HCT116 (cell line): ENCODE data around the gene ENTPD3. TPM values are rescaled to one million over a fixed set of nuclear protein-coding genes. Genes with fewer than 3 reads are reported as not detected.

Source experiments
- ATAC-seq: fragments of 200-7000 bp; cut with Tn5 transposase; 2 replicates; pipeline ENCODE4 v1.9.1; 2020; ENCODE audit warnings: mild to moderate bottlenecking, moderate library complexity
- BruUV-seq: library from RNA; stranded (reverse); fragments of 400-500 nt; replicated peaks from 2 replicates; lab custom pipeline; 2021; lab: Mats Ljungman, UMichigan
- CTCF ChIA-PET: fragments of 300-600 bp; sonication (Branson Sonifier 250); formaldehyde crosslinking; loops from one replicate; lab custom pipeline; 2021; ENCODE audit warnings: antibody characterized with exemption; lab: Charles Lee
- POLR2A ChIA-PET: fragments of 300-600, 350-600 bp; sonication (Branson Sonifier 250); formaldehyde crosslinking; loops from one replicate; lab custom pipeline; 2021; ENCODE audit warnings: antibody characterized with exemption; lab: Charles Lee
- RAD21 ChIA-PET, 2 experiments: fragments of 300-600 bp; sonication (Branson Sonifier 250); formaldehyde crosslinking; loops; one replicate each; lab custom pipeline; 2023; ENCODE audit warnings: low total read pairs in 2 of 2; ENCODE audit not compliant: uncharacterized antibody in 2 of 2, unreplicated experiment in 2 of 2, low non-redundant PET in 1 of 2; lab: Charles Lee
- DNase-seq: peaks from one replicate; pipeline ENCODE4 v3.0.0-alpha.2; 2010; ENCODE audit warnings: low read depth, low spot score
- H2AFZ ChIP-seq: fragments of 200-600 bp; shearing (Covaris generic), sonication (generic); 2 replicates; pipeline ENCODE4 v1.6.1; 2017; ENCODE audit warnings: low read depth, mixed run types, mixed read lengths, antibody characterized with exemption, low read length; ENCODE audit not compliant: poor library complexity, severe bottlenecking
- H3K27ac ChIP-seq: 2 replicates; pipeline ENCODE4 v1.5.1; 2012; ENCODE audit warnings: low read depth, low read length
- H3K27me3 ChIP-seq: fragments of 200-600 bp; sonication (generic); 2 replicates; pipeline ENCODE4 v1.6.1; 2016; ENCODE audit warnings: mixed run types, low read length, mixed read lengths; ENCODE audit not compliant: insufficient read depth
- H3K36me3 ChIP-seq, 2 experiments: fragments of 200-500 bp in 1 of 2; fragments of 200-600 bp in 1 of 2; sonication (Bioruptor generic) in 1 of 2; sonication (generic) in 1 of 2; 2 replicates each; pipeline versions ENCODE4 v1.5.1 to v1.6.1; 2014 to 2016; ENCODE audit warnings: low read length in 2 of 2, inconsistent platforms in 1 of 2, mixed read lengths in 1 of 2, mixed run types in 1 of 2; ENCODE audit not compliant: insufficient read depth in 2 of 2, control insufficient read depth in 1 of 2
- H3K4me1 ChIP-seq, 2 experiments: fragments of 200-600 bp in 1 of 2; sonication (generic) in 1 of 2; 2 replicates each; pipeline versions ENCODE4 v1.5.1 to v1.6.1; 2012 to 2017; ENCODE audit warnings: low read length in 2 of 2, inconsistent platforms in 1 of 2, mild to moderate bottlenecking in 1 of 2, mixed read lengths in 1 of 2, mixed run types in 1 of 2, moderate library complexity in 1 of 2; ENCODE audit not compliant: insufficient read depth in 2 of 2, control insufficient read depth in 1 of 2
- H3K4me2 ChIP-seq: fragments of 200-600 bp; sonication (generic); 2 replicates; pipeline ENCODE4 v1.6.1; 2017; ENCODE audit warnings: mixed run types, low read length, mixed read lengths
- H3K4me3 ChIP-seq, 2 experiments: fragments of 200-600 bp in 1 of 2; sonication (generic) in 1 of 2; replicated peaks in 1 of 2; 2 replicates each; pipeline ENCODE4 v1.5.1; 2011 to 2016; ENCODE audit warnings: low read length in 2 of 2, control low read depth in 1 of 2, low read depth in 1 of 2, mild to moderate bottlenecking in 1 of 2, mixed read lengths in 1 of 2, mixed run types in 1 of 2
- H3K79me2 ChIP-seq: fragments of 200-600 bp; sonication (generic); 2 replicates; pipeline ENCODE4 v1.6.1; 2017; ENCODE audit warnings: mild to moderate bottlenecking, mixed run types, low read length, moderate library complexity, mixed read lengths; ENCODE audit not compliant: insufficient read depth
- H3K9ac ChIP-seq: fragments of 200-600 bp; sonication (generic); 2 replicates; pipeline ENCODE4 v1.6.1; 2016; ENCODE audit warnings: low read length, mixed read lengths
- H3K9me2 ChIP-seq: fragments of 200-600 bp; sonication (generic), shearing (Covaris generic); 2 replicates; pipeline ENCODE4 v1.6.1; 2017; ENCODE audit warnings: mixed run types, mild to moderate bottlenecking, moderate library complexity; ENCODE audit not compliant: insufficient read depth
- H3K9me3 ChIP-seq, 2 experiments: fragments of 200-500 bp in 1 of 2; fragments of 200-600 bp in 1 of 2; sonication (Bioruptor generic) in 1 of 2; sonication (generic) in 1 of 2; 2 replicates each; pipeline ENCODE4 v1.6.1; 2014 to 2017; ENCODE audit warnings: low read length in 2 of 2, mixed read lengths in 2 of 2, inconsistent platforms in 1 of 2, low read depth in 1 of 2, mild to moderate bottlenecking in 1 of 2, mixed run types in 1 of 2, moderate library complexity in 1 of 2; ENCODE audit not compliant: control insufficient read depth in 1 of 2, insufficient read depth in 1 of 2
- H4K20me1 ChIP-seq: fragments of 200-600 bp; sonication (generic), shearing (Covaris generic); 2 replicates; pipeline ENCODE4 v1.6.1; 2017; ENCODE audit warnings: mixed run types, mild to moderate bottlenecking, moderate library complexity; ENCODE audit not compliant: insufficient read depth
- CTCF ChIP-seq, 3 experiments: fragments of 200-600 bp in 1 of 3; sonication (generic) in 1 of 3; IDR thresholded peaks in 2 of 3; conservative IDR thresholded peaks in 1 of 3; 2 replicates each; pipeline ENCODE4 v1.5.1; 2012 to 2017; ENCODE audit warnings: low read depth in 2 of 3, low read length in 2 of 3, antibody characterized with exemption in 1 of 3, borderline replicate concordance in 1 of 3, control low read depth in 1 of 3, mild to moderate bottlenecking in 1 of 3, mixed read lengths in 1 of 3, mixed run types in 1 of 3, moderate library complexity in 1 of 3; ENCODE audit not compliant: insufficient read depth in 1 of 3
- ELF1 ChIP-seq: IDR thresholded peaks from 2 replicates; pipeline ENCODE4 v1.6.1; 2012; ENCODE audit warnings: low read depth, borderline replicate concordance
- EZH2 ChIP-seq: fragments of 200-600 bp; sonication (generic); IDR thresholded peaks from 2 replicates; pipeline ENCODE4 v1.6.1; 2017; ENCODE audit warnings: antibody characterized with exemption, mixed run types
- FOSL1 ChIP-seq: IDR thresholded peaks from 2 replicates; pipeline ENCODE4 v1.6.1; 2012; ENCODE audit warnings: low read depth
- POLR2A ChIP-seq: IDR thresholded peaks from 2 replicates; pipeline ENCODE4 v1.7.0; 2011; ENCODE audit warnings: borderline replicate concordance; ENCODE audit not compliant: insufficient read depth, insufficient read length; ENCODE audit errors: extremely low read depth
- RAD21 ChIP-seq: IDR thresholded peaks from 2 replicates; pipeline ENCODE4 v1.6.1; 2012; ENCODE audit warnings: low read depth, mild to moderate bottlenecking
- SIN3A ChIP-seq: IDR thresholded peaks from 2 replicates; pipeline ENCODE4 v1.6.1; 2012; ENCODE audit warnings: low read depth
- SP1 ChIP-seq: IDR thresholded peaks from 2 replicates; pipeline ENCODE4 v1.6.1; 2012; ENCODE audit warnings: low read depth
- intact Hi-C: fragments of 100-400 bp; cut with micrococcal nuclease; formaldehyde crosslinking; loops from 2 replicates; pipeline ENCODE4 v1.10.0; 2022
- total RNA-seq: library from RNA; stranded (reverse); gene quantifications from one replicate; pipeline ENCODE4 v1.2.1, GENCODE V29; 2021; ENCODE audit not compliant: unreplicated experiment

The ENTPD3 gene
- total RNA-seq, 1 experiment from 2014 or later = not detected

GRCh38 chr3:40366203-40367162, 20.5 kb upstream of the ENTPD3 start:
- Histone ChIP-seq H3K79me2 (no peaks in the 10 kb centered on the region), H3K9ac (no peak overlapping the region), H3K4me1 (no peaks in the 10 kb centered on the region), H3K36me3 (no peaks in the 10 kb centered on the region), H2AFZ (no peak overlapping the region), H3K4me3 (no peak overlapping the region), H3K27me3 (no peaks in the 10 kb centered on the region), H4K20me1 (no peaks in the 10 kb centered on the region), H3K9me3 (no peaks in the 10 kb centered on the region), H3K4me2 (no peak overlapping the region), H3K27ac (no peak overlapping the region), H3K9me2 (no peaks in the 10 kb centered on the region)
- ATAC-seq (no peak), DNase-seq (no peak)
- BruUV-seq = no TSS peak
- ChIA-PET CTCF (no interaction called here), RAD21 (no interaction called here), POLR2A (no interaction called here)
- TF ChIP-seq CTCF (IDR thresholded peaks at IDR 0.05 in 2 of 3, conservative IDR thresholded peaks at IDR 0.05 in 1 of 3; ENCODE audit: borderline replicate concordance in 1 of 3, insufficient read depth in 1 of 3, low read depth in 2 of 3, low read length in 2 of 3) (no peak), POLR2A (no peak), SP1 (no peak), EZH2 (no peak), SIN3A (no peak), RAD21 (no peak), ELF1 (no peak), FOSL1 (no peak)
- intact Hi-C loops = no loop called here
